GM21737 (cell line): Measurements from ENCODE around the gene FCER2.
"Not testable (repeated sequence)": the region's sequence is repeated elsewhere in the genome, so short reads cannot be mapped to it uniquely, and the experiment has no call there.

Experiments used
- ATAC-seq: cut with Tn5 transposase; IDR thresholded peaks from one replicate; pipeline ENCODE4 v1.9.1; 2021; ENCODE audit warnings: mild to moderate bottlenecking, moderate library complexity; ENCODE audit not compliant: unreplicated experiment

FCER2 gene

GRCh38 chr19:7654401-7654800 is 47.5 kb downstream of the FCER2 start:
- ATAC-seq = no peak

GRCh38 chr19:7652061-7652641 is 49.8 kb downstream of the FCER2 start:
- ATAC-seq = no peak

GRCh38 chr19:7650148-7650547 is 51.8 kb downstream of the FCER2 start:
- no peak for ATAC-seq

GRCh38 chr19:7648265-7649014 is 53.5 kb downstream of the FCER2 start:
- no peak for ATAC-seq

GRCh38 chr19:7647156-7647555 is 54.8 kb downstream of the FCER2 start:
- no peak for ATAC-seq

GRCh38 chr19:7646426-7646700 is 55.6 kb downstream of the FCER2 start:
- ATAC-seq = no peak

GRCh38 chr19:7645656-7646425 is 56.1 kb downstream of the FCER2 start:
- ATAC-seq = no peak

- no peak for ATAC-seq
Observed at GRCh38 chr19:7645163-7645562, 56.8 kb downstream of the FCER2 start.

- ATAC-seq = no peak
Observed at GRCh38 chr19:7644550-7644877, 57.4 kb downstream of the FCER2 start.

- not testable (repeated sequence) for ATAC-seq
Observed at GRCh38 chr19:7643629-7644549, 58.0 kb downstream of the FCER2 start.

- ATAC-seq = no peak
Observed at GRCh38 chr19:7643031-7643415, 58.9 kb downstream of the FCER2 start.

GRCh38 chr19:7642295-7643030 is 59.5 kb downstream of the FCER2 start:
- no peak for ATAC-seq

- no peak for ATAC-seq
Observed at GRCh38 chr19:7641290-7642276, 60.3 kb downstream of the FCER2 start.

- no peak for ATAC-seq
Observed at GRCh38 chr19:7640803-7641202, 61.1 kb downstream of the FCER2 start.

GRCh38 chr19:7639863-7640348 is 62.0 kb downstream of the FCER2 start:
- ATAC-seq = no peak

GRCh38 chr19:7638802-7639465 is 63.0 kb downstream of the FCER2 start:
- ATAC-seq = no peak
